GM12873 (cell line): ENCODE measurements around the gene POLG.

Experiments
- CTCF ChIP-seq: IDR thresholded peaks from 2 replicates; pipeline ENCODE4 v1.5.1; 2012; ENCODE audit warnings: low read depth, mild to moderate bottlenecking, moderate library complexity, low read length, control low read depth; ENCODE audit not compliant: insufficient read depth; ENCODE audit errors: missing control alignments

The POLG gene

GRCh38 chr15:89316504-89316903 lies 18.1 kb downstream of the POLG start:
- TF ChIP-seq CTCF = no peak

GRCh38 chr15:89315375-89315929 lies 19.2 kb downstream of the POLG start:
- TF ChIP-seq CTCF = no peak

GRCh38 chr15:89309993-89310392 lies 24.6 kb downstream of the POLG start:
- TF ChIP-seq CTCF = no peak

GRCh38 chr15:89308236-89308635 lies 26.4 kb downstream of the POLG start:
- no peak for TF ChIP-seq CTCF

GRCh38 chr15:89307791-89308190 lies 26.8 kb downstream of the POLG start:
- TF ChIP-seq CTCF = no peak

GRCh38 chr15:89307046-89307587 lies 27.5 kb downstream of the POLG start:
- no peak for TF ChIP-seq CTCF

GRCh38 chr15:89305395-89305794 lies 29.2 kb downstream of the POLG start:
- TF ChIP-seq CTCF = no peak
